Gastrocnemius medialis (tissue), 4 donors: ENCODE measurements around the gene EPDR1. TPM values are rescaled to one million over a fixed set of nuclear protein-coding genes. Genes with fewer than 3 reads are reported as not detected.

Experiments used
- ATAC-seq, 2 donors: fragments of 150-250 bp; one replicate each; pipeline ENCODE4 v1.9.1; 2016
- DNase-seq, 2 donors: peaks; one replicate each; pipeline ENCODE4 v3.0.0-alpha.2; 2019
- H3K27ac ChIP-seq, 4 donors: fragments of 200-600 bp; sonication (generic); 1 replicate in 1 of 4; 2 replicates in 3 of 4; pipeline ENCODE4 v1.5.1; 2016 to 2018; ENCODE audit warnings: mild to moderate bottlenecking in 2 of 4, moderate library complexity in 1 of 4
- H3K27me3 ChIP-seq, 3 donors: fragments of 200-600 bp; sonication (generic) in 2 of 3; 1 replicate in 1 of 3; 2 replicates in 2 of 3; pipeline versions ENCODE4 v1.5.1 to v1.6.0; 2016 to 2019; ENCODE audit warnings: mild to moderate bottlenecking in 1 of 3, moderate library complexity in 1 of 3
- H3K36me3 ChIP-seq, 2 donors: fragments of 200-600 bp; sonication (generic) in 1 of 2; one replicate each; pipeline ENCODE4 v1.5.1; 2017 to 2018
- H3K4me1 ChIP-seq, 2 donors: fragments of 200-600 bp; sonication (generic) in 1 of 2; one replicate each; pipeline ENCODE4 v1.5.1; 2016 to 2017; ENCODE audit warnings: mild to moderate bottlenecking in 2 of 2
- H3K4me3 ChIP-seq, 4 donors: fragments of 200-600 bp; sonication (generic) in 3 of 4; 1 replicate in 1 of 4; 2 replicates in 3 of 4; pipeline ENCODE4 v1.5.1; 2016 to 2019; ENCODE audit warnings: mild to moderate bottlenecking in 2 of 4
- H3K9me3 ChIP-seq, 3 donors: fragments of 200-600 bp; sonication (generic) in 2 of 3; 1 replicate in 1 of 3; 2 replicates in 2 of 3; pipeline ENCODE4 v1.5.1; 2016 to 2019
- CTCF ChIP-seq, 5 experiments: fragments of 450-650 bp in 3 of 5; fragments of 200-600 bp in 2 of 5; sonication (generic) in 2 of 5; IDR thresholded peaks in 4 of 5; conservative IDR thresholded peaks in 1 of 5; 1 replicate in 4 of 5; 2 replicates in 1 of 5; pipeline ENCODE4 v1.5.1; 2016 to 2019; ENCODE audit warnings: antibody characterized with exemption in 5 of 5, mild to moderate bottlenecking in 3 of 5, moderate library complexity in 3 of 5
- POLR2A ChIP-seq, 2 donors: fragments of 450-650 bp; IDR thresholded peaks; one replicate each; pipeline ENCODE4 v1.6.1; 2017; ENCODE audit warnings: antibody characterized with exemption in 2 of 2, mild to moderate bottlenecking in 2 of 2, moderate library complexity in 2 of 2
- in situ Hi-C, 4 donors: fragments of 200-750 bp; cut with MboI; loops; one replicate each; pipeline versions ENCODE4 v1.15.0 to v1.8.0; 2017; ENCODE audit warnings: low sequenced_read_pairs in 4 of 4
- intact Hi-C: fragments of 100-400 bp; cut with DNase I; formaldehyde crosslinking; loops from one replicate; pipeline ENCODE4 v1.15.1; 2023; ENCODE audit warnings: low total_unique reads
- total RNA-seq, 4 donors: library from RNA; depleted of rRNA; stranded (reverse); fragments of >200 nt; gene quantifications; one replicate each; pipeline versions ENCODE4 v1.1.0 to v1.2.3, GENCODE V29; 2016

The EPDR1 gene
- total RNA-seq, 4 donors from 2014 or later, result 32.2 to 60.2 (median 47.5) TPM

GRCh38 chr7:37930226-37930948 lies 9.9 kb downstream of the EPDR1 start:
- no peak for TF ChIP-seq CTCF (IDR thresholded peaks at IDR 0.05 in 4 of 5, conservative IDR thresholded peaks at IDR 0.05 in 1 of 5)
- Histone ChIP-seq H3K36me3 (no peaks in the 10 kb centered on the region), H3K4me3 (no peak overlapping the region), H3K27ac (peak overlapping the region in 3 of 4 donors; percentile 2 to 29 (median 21)), H3K4me1 (peaks cover 11 to 21% of the 10 kb centered on the region in 2 donors), H3K9me3 (no peaks in the 10 kb centered on the region), H3K27me3 (no peaks in the 10 kb centered on the region)
- intact Hi-C loops (no loop called here), in situ Hi-C loops (no loop called here)
- no peak for ATAC-seq
- DNase-seq, result no peak

DNA sequence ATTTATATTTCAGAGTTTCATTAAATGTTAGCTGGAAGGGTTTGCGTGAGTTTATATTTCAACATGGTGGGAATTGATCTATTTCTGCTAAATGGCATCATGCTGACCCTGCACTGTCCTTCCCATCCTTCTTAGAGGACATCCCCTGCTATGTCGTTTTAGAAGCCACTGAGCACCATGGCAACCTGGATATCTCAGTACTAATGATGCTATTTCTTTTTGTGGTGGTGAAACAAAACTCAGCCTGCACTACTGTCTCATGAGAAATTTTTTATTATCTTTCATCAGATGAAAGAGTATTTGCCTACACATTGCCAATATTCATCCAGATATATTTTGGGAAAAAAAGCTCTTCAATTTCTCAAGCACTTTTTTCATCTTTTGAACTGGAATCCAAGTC lies 12.1 kb downstream of the EPDR1 start:
- in situ Hi-C loops (no loop called here), intact Hi-C loops (no loop called here)
- no peak for TF ChIP-seq CTCF (IDR thresholded peaks at IDR 0.05 in 4 of 5, conservative IDR thresholded peaks at IDR 0.05 in 1 of 5)
- TF ChIP-seq POLR2A (IDR thresholded peaks at IDR 0.05), result no peak
- no peak for ATAC-seq
- no peaks in the 10 kb centered on the region for H3K9me3 ChIP-seq
- no peak overlapping the region for H3K4me3 ChIP-seq
- H3K27ac ChIP-seq, result no peak overlapping the region
- DNase-seq, result no peak
- no peaks in the 10 kb centered on the region for H3K27me3 ChIP-seq
- no peaks in the 10 kb centered on the region for H3K36me3 ChIP-seq
- peaks cover 11 to 21% of the 10 kb centered on the region in 2 donors for H3K4me1 ChIP-seq

DNA sequence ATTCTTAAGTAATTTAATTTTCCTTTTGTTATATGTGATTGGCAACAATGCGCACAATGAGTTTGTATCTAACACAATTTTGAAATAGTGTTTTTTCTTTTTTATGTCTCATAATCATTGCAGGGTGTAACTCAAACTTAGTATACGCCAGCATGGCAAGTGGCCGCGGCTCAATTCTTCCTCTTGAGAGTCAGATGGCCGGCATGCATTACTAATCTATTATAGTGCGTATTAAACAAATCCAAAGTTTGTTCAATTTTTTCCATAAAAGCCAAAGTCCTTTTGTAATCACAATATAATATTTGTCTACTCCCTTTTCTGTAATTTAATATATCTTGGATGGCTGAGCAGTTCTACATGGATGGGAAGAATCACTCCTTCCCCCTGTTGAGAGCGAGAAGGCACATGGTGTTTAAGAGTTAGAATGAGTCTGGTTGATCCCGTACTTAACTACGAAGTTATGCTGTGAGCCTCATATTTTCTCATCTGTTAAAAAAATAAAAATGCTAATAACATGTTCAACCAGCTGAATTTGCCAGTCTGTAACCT lies 12.7 kb downstream of the EPDR1 start:
- TF ChIP-seq POLR2A (IDR thresholded peaks at IDR 0.05) (no peak), CTCF (IDR thresholded peaks at IDR 0.05 in 4 of 5, conservative IDR thresholded peaks at IDR 0.05 in 1 of 5) (no peak)
- in situ Hi-C loops, result no loop called here

DNA sequence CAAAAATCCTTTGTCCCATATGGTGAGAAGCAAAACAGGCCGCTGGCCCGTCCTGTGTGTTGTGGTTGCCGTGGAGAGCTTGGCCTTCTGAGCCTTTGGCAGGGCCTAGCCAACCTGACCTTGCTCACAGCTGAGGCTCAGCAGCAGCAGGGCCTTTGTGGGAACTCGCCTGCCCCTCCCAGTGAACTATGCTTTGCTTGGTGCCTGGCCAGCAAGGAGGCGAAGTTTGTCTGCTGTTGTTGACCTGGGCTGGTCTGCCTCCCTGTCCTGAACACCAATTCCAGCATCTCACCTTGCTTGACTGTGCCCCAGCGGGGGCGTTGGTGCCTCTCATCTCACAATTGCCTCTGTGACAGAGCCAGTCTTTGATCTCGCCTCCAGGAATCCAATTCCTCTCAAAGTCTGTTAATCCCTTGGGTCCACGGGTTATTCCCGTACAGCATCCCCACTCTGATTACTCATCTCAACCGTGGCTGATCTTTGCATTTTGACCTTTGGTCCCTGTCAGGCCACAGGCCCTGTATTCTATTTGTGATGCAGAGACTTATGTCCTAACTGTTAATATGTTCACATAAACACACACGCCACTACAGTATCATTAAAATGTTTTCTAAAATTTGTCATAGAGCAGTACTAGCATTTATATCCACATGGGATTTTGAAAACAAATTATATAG lies 22.6 kb downstream of the EPDR1 start:
- TF ChIP-seq POLR2A (IDR thresholded peaks at IDR 0.05) (no peak), CTCF (IDR thresholded peaks at IDR 0.05 in 4 of 5, conservative IDR thresholded peaks at IDR 0.05 in 1 of 5) (no peak)
- peak; percentile 60 to 81 for DNase-seq
- Histone ChIP-seq H3K27ac (peak overlapping the region; percentile 70 to 84 (median 78)), H3K36me3 (no peaks in the 10 kb centered on the region), H3K4me1 (peaks cover 51 to 52% of the 10 kb centered on the region in 2 donors), H3K4me3 (no peak overlapping the region), H3K9me3 (no peaks in the 10 kb centered on the region), H3K27me3 (no peaks in the 10 kb centered on the region)
- ATAC-seq, result peak; percentile 86 to 95
- in situ Hi-C loops, result no loop called here
- intact Hi-C loops, result no loop called here

More for the DNA sequence above, 12.7 kb downstream of the EPDR1 start:
- ATAC-seq (no peak), DNase-seq (no peak)
- Histone ChIP-seq H3K4me3 (no peak overlapping the region), H3K36me3 (no peaks in the 10 kb centered on the region), H3K27ac (peak overlapping the region in 1 of 4 donors; percentile 41), H3K4me1 (peaks cover 11 to 21% of the 10 kb centered on the region in 2 donors), H3K9me3 (no peaks in the 10 kb centered on the region), H3K27me3 (no peaks in the 10 kb centered on the region)
- intact Hi-C loops, result no loop called here
